HS-27A (cell line): Measurements from ENCODE around the gene ZNF624.
"Not testable (repeated sequence)": the region's sequence is repeated elsewhere in the genome, so short reads cannot be mapped to it uniquely, and the experiment has no call there.

Experiments used
- DNase-seq: peaks from one replicate; pipeline ENCODE4 v3.0.0-alpha.2; 2012; ENCODE audit warnings: low read depth, missing footprints

Gene ZNF624

DNA sequence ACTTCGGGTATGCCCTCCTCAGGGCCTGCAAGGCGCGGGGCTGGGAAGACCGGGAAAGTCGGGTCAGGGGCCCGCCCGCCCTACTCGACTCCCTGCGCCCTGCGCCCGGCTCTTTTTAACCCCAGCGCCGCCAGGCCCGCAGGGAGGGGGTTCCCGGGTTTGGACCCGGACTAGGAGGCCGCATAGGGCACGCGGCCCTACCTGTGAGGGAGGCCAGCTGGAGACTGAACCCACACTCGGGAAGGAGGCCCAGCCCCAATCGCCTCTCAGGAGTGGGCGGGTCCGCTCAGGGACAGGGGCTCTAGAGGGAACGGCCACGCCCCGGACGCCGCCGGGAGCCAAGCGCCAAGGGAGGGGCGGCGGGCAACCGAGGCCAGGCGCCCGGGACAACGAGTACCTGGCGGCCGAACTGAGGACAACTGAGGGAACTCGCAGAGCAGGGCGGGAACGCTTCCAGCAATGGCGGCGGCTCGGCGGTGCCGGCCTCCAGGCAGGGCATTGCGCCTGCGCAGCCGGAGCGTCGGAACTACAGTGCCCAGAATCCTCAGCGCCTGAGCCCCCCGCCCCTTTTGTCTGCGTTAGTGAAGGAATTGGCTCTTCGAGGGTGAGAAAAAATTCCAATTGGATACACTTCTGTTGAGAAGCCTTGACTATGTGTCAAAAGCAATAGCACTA lies at the start of gene ZNF624:
Gene ZNF624 (minus strand): TSS at position 484 of the 675 bp plus-strand sequence.
- DNase-seq: peak; percentile 93

GRCh38 chr17:16697603-16698002 lies 44.0 kb upstream of the ZNF624 start:
- DNase-seq: not testable (repeated sequence)

DNA sequence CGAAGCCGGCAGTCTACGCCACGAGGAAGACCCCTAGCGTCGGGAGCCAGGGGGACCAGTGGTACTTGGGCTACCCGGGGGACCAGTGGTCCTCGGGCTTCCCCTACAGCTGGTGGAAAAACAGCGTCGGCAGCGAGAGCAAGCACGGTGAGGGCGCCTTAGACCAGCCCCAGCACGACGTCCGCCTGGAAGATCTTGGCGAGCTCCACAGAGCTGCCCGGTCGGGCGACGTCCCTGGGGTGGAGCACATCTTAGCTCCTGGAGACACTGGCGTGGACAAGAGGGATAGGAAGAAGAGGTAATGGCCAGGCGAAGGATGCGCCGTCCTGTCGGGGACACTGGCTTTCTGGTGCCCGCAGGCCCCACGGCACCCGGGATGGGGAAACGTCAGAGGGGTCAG lies 36.8 kb upstream of the ZNF624 start:
- DNase-seq: not testable (repeated sequence)

- DNase-seq: not testable (repeated sequence)
Measured at GRCh38 chr17:16689731-16690281, 36.2 kb upstream of the ZNF624 start, which contains the start of gene CCDC144A. CCDC144A (plus strand) TSS chr17:16690241; CDS start chr17:16690401, 160 bp downstream.

- not testable (repeated sequence) for DNase-seq
Measured at GRCh38 chr17:16687151-16687550, 33.5 kb upstream of the ZNF624 start.

GRCh38 chr17:16686019-16686418 lies 32.4 kb upstream of the ZNF624 start:
- not testable (repeated sequence) for DNase-seq

- DNase-seq: not testable (repeated sequence)
Measured at GRCh38 chr17:16683290-16684138, 29.9 kb upstream of the ZNF624 start.

DNA sequence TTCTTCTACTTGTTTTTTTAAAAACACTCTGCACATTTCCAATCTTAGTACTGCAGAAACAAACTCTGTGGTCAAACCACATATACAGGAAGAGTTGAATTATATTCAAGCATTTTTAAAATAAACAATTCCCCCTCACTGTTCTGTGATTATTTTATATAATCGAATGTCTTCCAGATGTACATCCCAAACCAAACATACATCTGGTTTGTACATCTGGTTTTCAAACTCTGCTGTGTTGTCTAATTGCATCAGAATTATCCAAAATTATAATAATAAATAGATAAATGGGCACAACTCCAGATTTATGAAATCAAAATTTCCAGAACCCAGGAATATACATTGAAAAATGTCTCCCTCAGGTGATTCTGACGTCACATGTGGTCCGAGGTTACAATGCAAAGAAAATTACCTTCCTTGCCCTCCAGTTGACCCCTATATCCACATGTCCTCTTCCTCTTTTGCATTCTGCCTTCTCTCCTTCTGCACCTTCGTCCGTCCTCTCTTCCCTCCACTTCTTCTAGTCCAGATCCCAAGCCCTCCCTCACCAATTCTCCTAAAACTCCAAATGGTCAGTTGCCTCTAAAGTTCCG lies 23.1 kb upstream of the ZNF624 start:
- no peak for DNase-seq

DNA sequence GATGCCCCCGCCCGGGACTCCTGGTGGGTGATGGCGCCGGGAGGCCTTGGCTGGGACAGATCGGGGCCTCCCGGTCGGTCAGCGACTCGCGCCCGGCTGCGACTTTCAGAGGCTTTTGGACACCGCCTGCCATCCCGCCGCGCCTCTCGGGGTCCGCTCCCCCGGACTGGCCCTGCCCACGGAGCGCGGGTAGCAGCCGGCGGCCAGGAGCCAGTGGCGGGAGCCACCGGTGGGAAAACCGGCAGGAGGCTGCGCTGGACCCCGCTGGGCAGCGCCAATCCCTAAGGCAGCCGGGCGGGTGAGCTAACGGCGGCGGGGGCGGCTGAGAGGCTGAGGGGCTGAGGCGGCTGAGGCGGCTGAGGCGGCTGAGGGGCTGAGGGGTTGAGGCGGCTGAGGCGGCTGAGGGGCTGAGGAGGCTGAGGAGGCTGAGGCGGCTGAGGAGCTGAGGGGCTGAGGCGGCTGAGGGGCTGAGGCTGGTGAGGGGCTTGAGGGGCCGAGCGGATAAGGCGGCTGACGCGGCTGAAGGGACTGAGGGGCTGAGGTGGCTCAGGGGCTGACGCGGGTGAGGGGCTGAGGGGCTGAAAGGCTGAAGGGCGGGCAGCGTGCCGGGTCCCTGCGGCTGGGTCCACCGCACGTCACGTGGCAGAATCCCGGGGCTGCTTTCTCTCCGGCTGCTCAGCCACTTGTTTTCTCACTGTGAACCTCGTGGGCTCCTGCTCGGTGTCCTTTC lies 13.4 kb upstream of the ZNF624 start:
- DNase-seq: not testable (repeated sequence)

GRCh38 chr17:16666553-16666906 lies 12.9 kb upstream of the ZNF624 start:
- DNase-seq: not testable (repeated sequence)

DNA sequence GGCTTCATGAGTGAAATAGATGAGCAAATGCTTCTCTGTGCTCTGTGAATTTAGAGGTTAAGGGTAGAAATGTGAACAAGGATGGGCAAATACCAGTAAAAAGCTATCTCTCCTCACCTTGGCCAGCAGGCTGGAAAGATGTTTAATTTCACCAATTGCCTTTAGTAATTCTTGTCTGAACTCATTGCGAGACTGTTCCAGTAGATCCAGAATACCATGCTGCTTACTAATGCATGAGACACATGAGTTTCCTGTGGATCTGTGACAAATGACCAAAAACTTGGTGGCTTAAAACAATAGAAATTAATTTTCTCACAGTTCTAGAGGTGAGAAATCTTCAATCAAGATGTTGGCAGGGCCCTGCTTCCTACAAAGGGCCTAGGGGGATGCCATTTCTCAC lies 9.3 kb upstream of the ZNF624 start:
- no peak for DNase-seq

DNA sequence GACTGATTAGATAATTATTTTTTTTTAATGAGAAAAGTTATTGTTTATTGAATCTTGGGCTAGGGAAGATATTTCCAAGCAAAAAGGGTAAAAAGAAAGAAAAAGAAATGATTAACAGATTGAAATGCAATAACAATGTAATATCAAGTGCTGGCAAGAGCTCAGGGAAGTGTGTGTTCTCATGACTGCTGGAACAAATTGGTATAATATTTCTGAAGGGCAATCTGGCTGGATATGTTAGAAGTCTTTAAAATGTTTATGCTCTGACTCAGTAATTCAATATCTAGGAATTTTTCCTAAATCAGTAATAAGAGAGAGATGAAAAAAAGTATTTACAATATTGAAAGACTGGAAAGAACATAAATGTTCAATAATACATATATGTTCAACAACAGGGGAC lies 7.6 kb upstream of the ZNF624 start:
- DNase-seq: no peak

DNA sequence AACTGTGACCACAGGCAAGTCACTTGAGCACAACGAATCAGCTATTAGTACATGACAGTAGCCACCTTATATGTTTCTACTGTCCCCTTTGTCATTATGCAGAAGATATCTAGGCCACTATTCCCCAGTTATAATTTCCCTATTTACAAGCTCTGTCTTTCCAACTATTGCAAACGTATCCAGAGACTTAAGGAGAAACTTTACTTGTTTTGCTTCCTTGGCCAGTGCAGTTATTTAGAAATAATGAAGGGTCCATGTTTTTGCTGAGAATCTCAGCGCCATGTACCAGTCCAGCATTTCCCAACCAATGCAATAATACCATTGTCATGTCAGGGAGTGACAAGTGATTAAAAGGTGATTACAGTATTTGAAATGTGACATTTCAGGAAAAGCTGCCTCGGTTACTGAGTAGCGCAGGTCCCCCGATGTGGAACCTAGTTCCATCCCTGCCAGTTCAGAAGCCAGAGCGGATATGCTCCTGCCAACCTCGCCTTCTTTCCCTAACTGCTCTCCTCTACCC lies 743 bp downstream of the ZNF624 start:
- no peak for DNase-seq

- no peak for DNase-seq
Measured at GRCh38 chr17:16652252-16652651, 1.4 kb downstream of the ZNF624 start.

DNA sequence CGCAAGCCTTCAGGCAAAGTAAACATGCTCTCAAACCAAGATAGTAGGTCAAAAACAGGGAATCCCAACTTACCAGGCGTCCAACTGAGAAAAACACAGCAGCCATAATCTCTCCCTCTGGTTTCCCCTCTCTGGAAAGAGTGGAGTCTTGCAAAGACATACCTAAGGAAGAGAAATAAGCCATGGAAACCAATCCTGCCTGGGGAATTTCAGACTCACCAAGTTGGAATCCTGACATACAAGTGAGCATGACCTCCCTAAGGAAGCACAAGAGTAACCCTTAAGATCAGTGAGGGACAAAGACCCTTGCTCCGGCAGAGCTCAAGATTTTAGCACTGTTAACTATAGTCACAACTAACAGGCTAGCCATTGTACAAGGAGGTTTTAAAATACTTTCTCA lies 4.1 kb downstream of the ZNF624 start:
- no peak for DNase-seq

DNA sequence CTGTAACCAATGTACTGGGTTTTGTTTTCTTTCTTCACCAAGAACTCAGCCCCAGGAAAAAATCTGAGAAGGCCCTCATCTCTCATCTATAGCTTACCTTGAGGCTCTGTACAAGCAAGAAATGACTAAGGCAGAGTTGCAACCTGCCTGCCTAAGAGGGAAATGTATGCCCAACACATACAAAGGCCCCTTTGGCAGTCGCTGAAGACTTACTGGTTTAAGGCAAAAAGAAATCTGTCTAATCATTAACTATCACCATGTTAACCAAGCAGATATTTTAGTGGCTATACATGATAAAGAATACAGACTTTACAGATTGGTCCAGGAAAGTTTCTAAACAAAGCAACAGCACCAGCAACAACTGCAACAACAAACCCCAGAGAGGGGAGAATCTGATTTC lies 14.2 kb downstream of the ZNF624 start:
- DNase-seq: no peak

- DNase-seq: no peak
Measured at GRCh38 chr17:16623282-16623681, 30.4 kb downstream of the ZNF624 start.

DNA sequence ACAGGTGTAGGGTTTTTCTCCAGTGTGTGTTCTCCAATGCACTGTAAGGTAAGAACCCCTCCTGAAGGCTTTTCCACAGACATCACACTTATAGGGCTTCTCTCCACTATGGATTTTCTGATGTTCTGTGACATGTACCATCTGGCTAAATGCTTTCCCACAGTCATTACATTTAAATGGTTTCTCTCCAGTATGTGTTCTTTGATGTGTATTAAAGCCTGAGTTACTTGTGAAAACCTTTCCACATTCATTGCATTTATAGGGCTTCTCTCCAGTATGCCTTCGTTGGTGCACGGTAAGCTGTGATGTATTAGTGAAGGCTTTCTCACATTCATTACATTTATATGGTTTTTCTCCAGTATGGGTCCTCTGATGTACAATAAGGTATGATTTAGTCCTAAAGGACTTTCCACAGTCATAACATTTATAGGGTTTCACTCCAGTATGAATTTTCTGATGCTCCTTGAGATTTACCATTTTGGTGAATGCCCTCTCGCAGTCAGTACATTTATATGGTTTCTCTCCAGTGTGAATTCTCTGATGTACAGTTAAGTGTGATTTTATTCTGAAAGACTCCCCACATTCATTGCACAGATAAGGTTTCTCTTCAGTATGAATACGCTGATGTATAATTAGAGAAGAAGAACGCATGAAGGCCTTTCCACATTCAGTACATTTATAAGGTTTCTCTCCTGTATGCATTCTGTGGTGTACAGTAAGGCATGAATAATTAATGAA lies 30.9 kb downstream of the ZNF624 start:
- no peak for DNase-seq

GRCh38 chr17:16617481-16618060 lies 36.1 kb downstream of the ZNF624 start:
- no peak for DNase-seq

- no peak for DNase-seq
Measured at GRCh38 chr17:16599537-16599936, 54.1 kb downstream of the ZNF624 start.
